HepG2 (cell line): Measurements from ENCODE around the gene RGS14. TPM values are rescaled to one million over a fixed set of nuclear protein-coding genes. Genes with fewer than 3 reads are reported as not detected.

Experiments used
- ADNP ChIP-seq: sonication (generic); formaldehyde crosslinking; IDR thresholded peaks from 2 replicates; pipeline ENCODE4 v1.4.0; 2020; ENCODE audit warnings: missing genetic modification reagents
- CBX1 ChIP-seq: IDR thresholded peaks from one replicate; pipeline ENCODE4 v1.6.1; 2016; ENCODE audit warnings: antibody characterized with exemption, low read depth
- CENPX ChIP-seq: sonication (generic); formaldehyde crosslinking; IDR thresholded peaks from 2 replicates; pipeline ENCODE4 v1.9.0; 2021; ENCODE audit warnings: mild to moderate bottlenecking, missing genetic modification reagents, moderate library complexity
- DPF2 ChIP-seq: sonication (generic); formaldehyde crosslinking; IDR thresholded peaks from 2 replicates; pipeline ENCODE4 v1.4.0; 2020; ENCODE audit warnings: mild to moderate bottlenecking, low read depth, missing genetic modification reagents, borderline replicate concordance
- FOSL2 ChIP-seq: sonication (generic); formaldehyde crosslinking; IDR thresholded peaks from 2 replicates; pipeline ENCODE4 v1.4.0; 2020; ENCODE audit warnings: missing genetic modification reagents
- HNRNPLL ChIP-seq: fragments of 200-400 bp; formaldehyde crosslinking; IDR thresholded peaks from 2 replicates; pipeline ENCODE4 v1.6.1; 2017; ENCODE audit warnings: mild to moderate bottlenecking, low read depth, low read length; ENCODE audit not compliant: poor library complexity, severe bottlenecking
- KDM1A ChIP-seq: IDR thresholded peaks from 2 replicates; pipeline ENCODE4 v1.6.1; 2016; ENCODE audit warnings: missing compliant biosample characterization
- KDM2A ChIP-seq: sonication (generic); formaldehyde crosslinking; IDR thresholded peaks from 2 replicates; pipeline ENCODE4 v1.4.0; 2020; ENCODE audit warnings: low read depth, missing genetic modification reagents, borderline replicate concordance
- MAF1 ChIP-seq: sonication (generic); formaldehyde crosslinking; IDR thresholded peaks from 2 replicates; pipeline ENCODE4 v1.5.0; 2020; ENCODE audit warnings: missing genetic modification reagents, borderline replicate concordance
- NFYB ChIP-seq: sonication (generic); formaldehyde crosslinking; IDR thresholded peaks from 2 replicates; pipeline ENCODE4 v1.4.0; 2020; ENCODE audit warnings: missing genetic modification reagents
- PHF21A ChIP-seq: sonication (generic); formaldehyde crosslinking; IDR thresholded peaks from 2 replicates; pipeline ENCODE4 v1.5.0; 2020; ENCODE audit warnings: mild to moderate bottlenecking, missing genetic modification reagents
- POLR2AphosphoS5 ChIP-seq: IDR thresholded peaks from 2 replicates; pipeline ENCODE4 v1.6.1; 2012; ENCODE audit warnings: low read depth, low read length
- RFXAP ChIP-seq: sonication (generic); formaldehyde crosslinking; IDR thresholded peaks from 2 replicates; pipeline ENCODE4 v1.4.0; 2020; ENCODE audit warnings: missing genetic modification reagents, borderline replicate concordance
- SMAD1 ChIP-seq: sonication (generic); formaldehyde crosslinking; IDR thresholded peaks from 2 replicates; pipeline ENCODE4 v1.4.0; 2020; ENCODE audit warnings: missing genetic modification reagents, low read depth, mild to moderate bottlenecking, borderline replicate concordance
- SOX13 ChIP-seq, 3 experiments: fragments of 450-650 bp in 1 of 3; sonication (generic) in 1 of 3; formaldehyde crosslinking in 1 of 3; IDR thresholded peaks in 2 of 3; conservative IDR thresholded peaks in 1 of 3; 2 replicates each; pipeline versions ENCODE4 v1.5.0 to v1.6.1; 2016 to 2020; ENCODE audit warnings: antibody characterized with exemption in 1 of 3, mild to moderate bottlenecking in 1 of 3, missing compliant biosample characterization in 1 of 3, missing genetic modification reagents in 1 of 3, moderate library complexity in 1 of 3
- ZFAT ChIP-seq: sonication (generic); formaldehyde crosslinking; conservative IDR thresholded peaks from 2 replicates; pipeline ENCODE4 v1.8.1; 2023; ENCODE audit warnings: missing genetic modification reagents, inconsistent platforms
- ZNF101 ChIP-seq: sonication (generic); formaldehyde crosslinking; IDR thresholded peaks from 2 replicates; pipeline ENCODE4 v1.4.0; 2020; ENCODE audit warnings: mild to moderate bottlenecking, low read depth, missing genetic modification reagents, borderline replicate concordance
- ZNF251 ChIP-seq: sonication (generic); formaldehyde crosslinking; IDR thresholded peaks from 2 replicates; pipeline ENCODE4 v1.9.0; 2021; ENCODE audit warnings: mild to moderate bottlenecking, missing genetic modification reagents
- ZNF337 ChIP-seq: sonication (generic); formaldehyde crosslinking; IDR thresholded peaks from 2 replicates; pipeline ENCODE4 v1.5.1; 2020; ENCODE audit warnings: missing genetic modification reagents, low read depth, mild to moderate bottlenecking, borderline replicate concordance
- ZNF350 ChIP-seq: sonication (generic); formaldehyde crosslinking; IDR thresholded peaks from 2 replicates; pipeline ENCODE4 v1.4.0; 2020; ENCODE audit warnings: mild to moderate bottlenecking, low read depth, missing genetic modification reagents, borderline replicate concordance
- ZNF629 ChIP-seq: sonication (generic); formaldehyde crosslinking; conservative IDR thresholded peaks from 2 replicates; pipeline ENCODE4 v1.5.0; 2020; ENCODE audit warnings: missing genetic modification reagents
- polyA plus RNA-seq, 8 experiments: library from polyadenylated mRNA; depleted of rRNA in 3 of 8; stranded (reverse) in 7 of 8; unstranded in 1 of 8; fragments of >200 nt; fragmentation: Illumina TruSeq in 4 of 8; extraction: Trizol in 4 of 8; gene quantifications; 2 replicates each; pipeline versions ENCODE4 v1.2.1 to v1.2.3, GENCODE V29; 2011 to 2016; ENCODE audit warnings: low read depth in 4 of 8, missing spikeins in 1 of 8, mixed read lengths in 1 of 8; ENCODE audit not compliant: insufficient read depth in 1 of 8
- total RNA-seq, 5 experiments: library from RNA; depleted of rRNA; stranded (reverse); fragments of >200 nt; fragmentation: Illumina TruSeq; extraction: Trizol; gene quantifications; 2 replicates each; pipeline ENCODE4 v1.2.3, GENCODE V29; 2016; ENCODE audit warnings: low read depth in 1 of 5
- TF ChIP-seq, protein P1 (sequence below): sonication (generic); formaldehyde crosslinking; IDR thresholded peaks from 2 replicates; pipeline ENCODE4 v1.5.0; 2020; ENCODE audit warnings: mild to moderate bottlenecking, missing genetic modification reagents, borderline replicate concordance
- TF ChIP-seq, protein P2 (sequence below): sonication (generic); formaldehyde crosslinking; IDR thresholded peaks from 2 replicates; pipeline ENCODE4 v1.4.0; 2020; ENCODE audit warnings: missing genetic modification reagents

RGS14 gene
- total and polyA plus RNA-seq, 2 of the 13 experiments (the other 11 are each of a cell fraction or from before 2014, with no cell fraction given) = 11.1 to 17.2 TPM

DNA sequence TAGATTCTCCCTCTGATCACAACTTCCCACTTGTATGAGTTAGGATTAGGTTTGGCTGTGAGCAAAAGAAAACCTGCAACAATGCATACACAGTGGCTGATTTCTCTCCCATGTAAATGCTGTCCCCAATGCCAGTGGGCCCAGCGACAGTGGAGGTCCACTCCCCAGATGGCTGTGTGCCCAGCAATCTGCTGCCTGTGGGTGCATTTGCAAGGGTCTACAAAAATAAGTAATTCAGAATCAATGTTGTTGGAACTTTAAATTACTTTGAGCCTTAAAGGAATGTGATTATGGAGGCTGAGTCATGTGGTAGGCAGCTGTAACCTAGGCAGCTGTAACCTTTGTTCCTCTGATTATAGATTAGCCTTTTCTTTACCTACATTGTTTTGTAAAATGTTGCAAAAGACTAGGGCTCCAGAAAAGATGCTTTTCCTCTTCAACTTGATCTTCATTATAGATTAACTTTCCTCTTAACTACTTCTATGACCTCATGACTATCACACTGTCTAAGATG, 31.8 kb upstream of the RGS14 start (continued):
- TF ChIP-seq, protein P1, sequence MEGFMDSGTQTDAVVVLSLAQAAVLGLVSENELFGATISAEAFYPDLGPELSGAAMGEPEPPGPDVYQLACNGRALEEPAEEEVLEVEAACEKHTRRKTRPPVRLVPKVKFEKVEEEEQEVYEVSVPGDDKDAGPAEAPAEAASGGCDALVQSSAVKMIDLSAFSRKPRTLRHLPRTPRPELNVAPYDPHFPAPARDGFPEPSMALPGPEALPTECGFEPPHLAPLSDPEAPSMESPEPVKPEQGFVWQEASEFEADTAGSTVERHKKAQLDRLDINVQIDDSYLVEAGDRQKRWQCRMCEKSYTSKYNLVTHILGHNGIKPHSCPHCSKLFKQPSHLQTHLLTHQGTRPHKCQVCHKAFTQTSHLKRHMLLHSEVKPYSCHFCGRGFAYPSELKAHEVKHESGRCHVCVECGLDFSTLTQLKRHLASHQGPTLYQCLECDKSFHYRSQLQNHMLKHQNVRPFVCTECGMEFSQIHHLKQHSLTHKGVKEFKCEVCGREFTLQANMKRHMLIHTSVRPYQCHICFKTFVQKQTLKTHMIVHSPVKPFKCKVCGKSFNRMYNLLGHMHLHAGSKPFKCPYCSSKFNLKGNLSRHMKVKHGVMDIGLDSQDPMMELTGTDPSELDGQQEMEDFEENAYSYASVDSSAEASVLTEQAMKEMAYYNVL (CRISPR knock-in tag) = no peak
- TF ChIP-seq SMAD1 (CRISPR knock-in tag) = no peak
- peak; percentile 39; the same call in 1 of the 2 replicates for TF ChIP-seq ZNF350 (CRISPR knock-in tag)
- TF ChIP-seq ADNP (CRISPR knock-in tag) = no peak
- no peak for TF ChIP-seq NFYB (CRISPR knock-in tag)
- TF ChIP-seq KDM1A (CRISPR knock-in tag) = no peak
- TF ChIP-seq CENPX = no peak
- TF ChIP-seq ZNF629 (CRISPR knock-in tag) = no peak
- no peak for TF ChIP-seq ZNF101 (CRISPR knock-in tag)
- no peak for TF ChIP-seq RFXAP (CRISPR knock-in tag)
- no peak for TF ChIP-seq CBX1
- TF ChIP-seq POLR2AphosphoS5 = no peak
- TF ChIP-seq, protein P2, sequence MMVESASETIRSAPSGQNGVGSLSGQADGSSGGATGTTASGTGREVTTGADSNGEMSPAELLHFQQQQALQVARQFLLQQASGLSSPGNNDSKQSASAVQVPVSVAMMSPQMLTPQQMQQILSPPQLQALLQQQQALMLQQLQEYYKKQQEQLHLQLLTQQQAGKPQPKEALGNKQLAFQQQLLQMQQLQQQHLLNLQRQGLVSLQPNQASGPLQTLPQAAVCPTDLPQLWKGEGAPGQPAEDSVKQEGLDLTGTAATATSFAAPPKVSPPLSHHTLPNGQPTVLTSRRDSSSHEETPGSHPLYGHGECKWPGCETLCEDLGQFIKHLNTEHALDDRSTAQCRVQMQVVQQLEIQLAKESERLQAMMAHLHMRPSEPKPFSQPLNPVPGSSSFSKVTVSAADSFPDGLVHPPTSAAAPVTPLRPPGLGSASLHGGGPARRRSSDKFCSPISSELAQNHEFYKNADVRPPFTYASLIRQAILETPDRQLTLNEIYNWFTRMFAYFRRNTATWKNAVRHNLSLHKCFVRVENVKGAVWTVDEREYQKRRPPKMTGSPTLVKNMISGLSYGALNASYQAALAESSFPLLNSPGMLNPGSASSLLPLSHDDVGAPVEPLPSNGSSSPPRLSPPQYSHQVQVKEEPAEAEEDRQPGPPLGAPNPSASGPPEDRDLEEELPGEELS (CRISPR knock-in tag) = 0 out of 2 replicates have a peak, but pooled peaks have one; percentile 29
- TF ChIP-seq PHF21A (CRISPR knock-in tag) = peak; percentile 26; the same call in 1 of the 2 replicates
- no peak for TF ChIP-seq ZFAT
- TF ChIP-seq FOSL2 (CRISPR knock-in tag) = peak; percentile 88
- no peak for TF ChIP-seq KDM2A
- TF ChIP-seq SOX13 (IDR thresholded peaks at IDR 0.05) = peak; percentile 80
- TF ChIP-seq SOX13 (CRISPR knock-in tag; conservative IDR thresholded peaks at IDR 0.05 in 1 of 2, IDR thresholded peaks at IDR 0.05 in 1 of 2) = peak in 1 of 2 experiments; percentile 96; a peak in 2 of 4 replicates
- TF ChIP-seq ZNF251 (CRISPR knock-in tag) = no peak
- TF ChIP-seq DPF2 (CRISPR knock-in tag) = 0 out of 2 replicates have a peak, but pooled peaks have one; percentile 51
- TF ChIP-seq MAF1 (CRISPR knock-in tag) = no peak
- TF ChIP-seq HNRNPLL = no peak
- TF ChIP-seq ZNF337 (CRISPR knock-in tag) = no peak
